HG03442 (cell line): ENCODE results near the gene LDB3.

Source experiments
- ATAC-seq: cut with Tn5 transposase; IDR thresholded peaks from one replicate; pipeline ENCODE4 v1.9.1; 2021; ENCODE audit warnings: mild to moderate bottlenecking, moderate library complexity; ENCODE audit not compliant: unreplicated experiment

The LDB3 gene

DNA sequence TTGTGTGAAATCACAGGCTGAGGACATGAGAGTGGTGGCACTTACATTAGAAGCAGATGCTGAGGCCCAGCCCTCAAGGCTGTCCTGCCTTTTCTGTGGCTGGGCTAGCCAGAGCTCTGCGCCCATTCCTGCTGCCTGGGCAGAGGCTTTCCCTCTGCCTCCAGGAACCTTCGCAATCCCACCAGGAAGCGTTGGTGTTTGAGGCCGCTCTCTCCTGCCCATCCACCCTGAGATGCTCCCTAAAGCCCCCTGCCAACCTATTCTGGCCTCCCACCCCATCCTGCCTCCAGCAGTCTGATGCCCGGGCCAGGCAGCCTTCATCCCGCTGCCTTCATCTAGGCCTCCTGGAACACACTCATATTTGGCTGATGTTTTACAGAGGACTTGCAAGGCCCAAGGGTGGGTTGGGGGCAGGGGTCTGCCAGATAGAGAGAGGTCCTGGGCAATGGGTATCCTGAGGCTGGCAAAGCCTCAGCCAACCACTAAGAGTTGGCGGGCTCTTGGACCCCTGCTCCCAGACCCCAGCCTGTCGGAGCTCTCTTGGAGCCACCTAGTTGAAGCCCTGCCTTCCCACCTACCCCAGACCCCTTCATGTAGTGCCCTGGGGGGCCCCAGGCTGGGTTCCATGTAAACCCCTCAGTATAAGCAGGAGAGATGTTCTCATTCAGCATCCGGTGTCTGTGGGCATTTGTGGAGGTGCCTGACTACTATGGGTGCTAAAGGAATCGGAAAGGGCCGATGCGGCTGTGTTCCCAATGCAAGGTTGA lies 32.7 kb downstream of the LDB3 start:
- ATAC-seq, result no peak

DNA sequence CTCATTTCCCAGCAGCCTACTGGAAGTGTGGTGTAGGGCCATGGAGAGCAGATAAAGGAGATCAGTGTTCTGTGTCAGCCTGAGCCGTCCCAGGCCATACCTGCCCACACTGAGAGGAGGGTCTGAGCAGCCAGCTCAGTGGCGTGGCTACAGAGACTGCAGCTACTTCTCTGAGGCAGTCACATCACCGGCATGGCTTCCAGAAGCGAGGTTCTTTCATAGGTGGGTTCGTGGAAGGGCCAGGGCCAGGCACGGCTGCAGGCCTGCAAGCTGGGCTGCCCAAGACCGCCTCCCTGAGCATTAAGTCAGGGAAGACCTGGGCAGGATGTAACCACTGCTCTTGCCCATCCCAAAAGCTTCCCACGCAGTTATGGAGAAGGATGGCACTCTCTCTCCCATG lies 34.9 kb downstream of the LDB3 start:
- ATAC-seq, result no peak

DNA sequence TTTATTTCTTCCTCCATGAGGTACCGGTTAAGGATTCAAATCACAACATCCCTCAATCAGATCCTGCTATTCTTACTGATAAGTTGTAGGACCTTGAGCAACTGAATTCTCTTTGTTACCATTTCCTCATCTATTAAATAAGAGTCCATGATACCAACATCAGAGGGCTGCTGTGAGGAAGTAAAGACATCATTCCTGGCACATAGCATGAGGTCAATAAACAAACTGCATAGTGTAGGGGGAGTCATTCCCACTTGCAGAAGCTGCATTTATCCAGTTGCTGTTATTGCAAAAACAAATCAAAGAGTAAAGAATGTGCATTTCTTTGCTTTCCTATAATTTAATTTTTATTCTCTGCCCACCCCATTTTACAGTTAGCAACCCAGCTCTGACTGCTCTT lies 36.8 kb downstream of the LDB3 start:
- no peak for ATAC-seq

DNA sequence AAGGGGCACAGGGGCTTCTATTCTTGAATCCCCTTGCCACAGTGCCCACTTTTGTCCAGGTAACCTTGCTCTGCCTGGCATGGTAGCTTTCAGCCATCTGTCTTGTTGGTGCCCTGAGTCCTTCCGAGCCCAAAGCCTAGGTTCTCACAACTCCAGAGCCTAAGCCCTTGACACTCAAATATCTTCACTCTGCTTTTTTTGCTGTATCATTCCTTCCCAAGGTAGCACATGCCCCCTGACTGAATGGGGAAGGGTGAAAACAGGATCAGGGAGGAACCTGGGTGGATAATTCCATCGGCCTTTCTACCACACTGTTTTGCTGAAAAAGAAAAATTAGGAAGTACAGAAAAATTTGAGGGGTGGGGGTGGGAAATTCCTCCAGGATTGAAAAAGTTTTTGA lies 37.6 kb downstream of the LDB3 start:
- no peak for ATAC-seq

DNA sequence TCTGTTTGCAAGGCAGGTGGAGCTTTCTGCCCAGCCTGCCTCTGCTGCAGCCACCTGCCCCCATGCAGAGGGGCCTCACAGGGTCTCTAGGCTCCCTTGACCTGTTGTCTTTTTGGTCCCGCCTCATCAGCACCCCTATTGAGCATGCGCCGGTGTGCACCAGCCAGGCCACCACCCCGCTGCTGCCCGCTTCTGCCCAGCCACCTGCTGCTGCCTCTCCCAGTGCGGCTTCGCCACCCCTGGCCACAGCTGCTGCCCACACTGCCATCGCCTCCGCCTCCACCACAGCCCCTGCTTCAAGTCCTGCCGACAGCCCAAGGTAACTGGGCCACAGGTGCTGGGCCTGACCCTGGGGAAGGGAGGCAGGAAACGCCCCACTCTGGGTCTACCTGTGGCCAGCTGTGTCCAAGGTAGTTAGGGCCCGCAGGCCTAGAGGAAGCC lies 38.1 kb downstream of the LDB3 start:
- no peak for ATAC-seq

DNA sequence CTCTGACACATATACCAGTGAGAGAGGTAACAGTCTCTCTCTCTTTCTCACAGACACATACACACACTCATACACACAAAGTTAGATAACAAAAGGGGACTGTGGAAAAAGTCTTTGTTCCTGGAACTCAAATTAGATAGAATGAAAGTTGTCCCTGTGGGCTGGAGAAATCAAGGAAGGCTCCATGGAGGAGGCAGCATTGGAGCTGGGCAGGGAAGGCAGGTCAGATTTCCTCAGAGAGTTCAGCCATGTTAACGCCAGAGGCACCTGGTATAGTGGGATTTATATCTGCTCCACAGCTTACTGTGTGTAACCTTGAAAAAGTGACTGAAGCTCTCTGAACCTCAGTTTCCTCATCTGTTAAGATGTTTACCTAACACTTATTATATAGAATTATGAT lies 38.7 kb downstream of the LDB3 start:
- no peak for ATAC-seq

DNA sequence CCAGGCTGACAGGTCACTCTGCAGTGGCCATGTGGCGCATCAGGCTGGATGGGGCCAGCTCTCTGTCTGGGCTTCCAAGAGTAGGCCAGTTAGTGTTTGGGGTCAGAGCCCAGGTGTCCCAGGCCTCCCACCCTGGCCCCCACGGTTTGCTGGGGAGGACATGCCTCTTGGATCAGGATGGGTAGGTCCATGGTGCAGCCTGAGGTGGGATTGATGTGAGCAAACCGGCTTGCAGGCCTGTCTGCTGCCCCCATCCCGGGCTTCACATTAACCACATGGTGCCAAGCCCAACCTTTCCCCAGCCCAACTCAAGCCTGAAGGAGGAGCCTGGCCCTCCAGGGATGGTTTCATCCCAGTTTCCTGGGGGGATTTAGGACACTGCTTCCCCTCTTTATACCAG lies 39.2 kb downstream of the LDB3 start:
- no peak for ATAC-seq

DNA sequence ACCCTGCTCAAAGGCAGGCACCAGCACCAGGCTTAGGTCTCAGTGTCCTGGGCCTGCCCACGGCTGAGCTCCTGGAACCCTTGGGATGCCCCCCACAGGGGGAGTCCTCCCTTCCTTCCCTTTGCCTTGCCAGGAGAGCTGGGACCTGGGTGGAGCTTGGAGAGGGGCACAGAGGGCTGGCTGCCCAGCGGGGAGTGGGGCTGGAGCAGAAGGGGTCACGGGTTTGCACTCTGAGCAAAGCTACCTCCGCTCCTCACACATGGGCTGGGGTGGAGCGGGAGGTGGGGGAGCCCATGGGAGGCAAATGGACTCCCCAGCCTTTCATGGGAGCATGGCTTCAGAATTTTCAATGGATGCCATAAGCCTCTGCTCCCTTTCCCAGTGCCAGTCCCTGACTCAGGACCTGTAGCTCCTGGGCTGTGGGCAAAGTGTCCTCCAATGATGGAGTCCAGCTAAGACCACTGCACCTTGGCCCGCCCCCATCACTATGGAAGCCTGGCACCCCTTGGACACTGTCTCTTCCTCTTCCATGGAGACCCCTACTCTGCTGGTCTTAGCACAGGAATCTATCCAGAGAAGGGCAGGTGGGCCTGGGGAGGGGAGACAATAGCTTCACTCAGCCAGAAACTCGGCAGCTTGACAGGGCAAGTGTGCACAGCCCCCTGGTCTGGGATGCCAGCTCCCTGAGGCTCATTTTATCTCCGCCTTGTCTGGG lies 39.9 kb downstream of the LDB3 start:
- no peak for ATAC-seq

DNA sequence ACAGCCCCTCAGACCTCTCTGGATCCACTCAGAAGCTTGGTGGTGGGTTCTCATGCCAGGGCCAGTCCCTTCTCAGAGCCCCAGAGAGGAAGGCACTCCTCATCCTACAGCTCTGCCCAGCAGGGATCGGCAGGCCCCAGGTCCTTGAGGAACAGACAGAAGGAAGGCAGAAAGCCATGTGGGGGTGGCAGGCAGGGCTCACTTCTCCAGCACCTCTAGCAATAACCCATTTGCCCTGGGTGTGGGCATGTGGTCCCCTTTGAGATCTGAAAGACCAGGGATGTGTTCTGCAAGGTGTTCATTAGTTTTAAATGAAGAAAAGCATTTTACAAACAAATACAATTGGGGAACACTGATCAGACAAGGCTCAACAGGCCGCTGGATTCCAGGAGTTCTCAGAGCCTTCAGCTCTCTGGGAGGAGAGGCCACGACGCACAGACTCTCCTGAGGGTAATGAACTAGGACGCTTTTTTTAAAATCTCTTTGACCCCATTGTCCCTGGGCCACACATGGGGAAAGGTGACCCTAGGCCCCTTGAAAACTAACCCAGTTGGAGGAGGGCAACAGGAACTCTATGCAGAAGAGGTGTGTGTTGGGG lies 40.6 kb downstream of the LDB3 start:
- no peak for ATAC-seq

DNA sequence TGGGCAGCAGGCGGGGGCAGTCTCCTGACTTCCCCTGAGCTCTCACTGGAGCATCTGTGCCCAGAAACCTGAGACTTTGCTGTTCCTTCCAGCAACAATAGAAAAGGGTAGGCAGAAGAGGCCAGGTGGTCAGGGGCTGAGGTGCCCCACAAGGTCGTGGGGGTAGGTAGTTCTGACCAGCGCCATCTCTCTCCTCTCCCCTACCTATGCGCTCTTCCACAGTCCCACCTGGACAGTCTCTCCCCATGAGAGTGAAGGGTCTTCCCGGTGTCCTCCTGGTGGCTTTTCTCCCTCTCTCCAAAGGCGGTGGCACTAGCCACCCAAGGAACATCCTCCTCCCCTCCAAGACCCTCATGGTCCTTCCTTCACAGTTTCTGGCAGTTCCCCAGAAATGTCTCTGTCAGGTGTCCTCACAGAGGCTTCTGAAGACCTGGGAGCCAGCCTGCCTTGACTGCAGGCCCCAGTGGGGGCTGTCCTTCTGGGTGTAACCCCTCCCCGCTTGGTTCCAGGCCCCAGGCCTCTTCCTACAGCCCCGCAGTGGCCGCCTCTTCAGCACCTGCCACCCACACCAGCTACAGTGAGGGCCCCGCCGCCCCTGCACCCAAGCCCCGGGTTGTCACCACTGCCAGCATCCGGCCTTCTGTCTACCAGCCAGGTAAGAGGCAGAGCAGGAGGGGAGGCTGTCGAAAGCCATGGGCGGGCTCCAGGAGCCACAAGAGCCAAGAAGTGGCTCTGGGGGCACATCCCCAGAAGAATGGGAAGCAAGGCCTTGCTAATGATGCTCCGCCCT lies 41.3 kb downstream of the LDB3 start:
- no peak for ATAC-seq

DNA sequence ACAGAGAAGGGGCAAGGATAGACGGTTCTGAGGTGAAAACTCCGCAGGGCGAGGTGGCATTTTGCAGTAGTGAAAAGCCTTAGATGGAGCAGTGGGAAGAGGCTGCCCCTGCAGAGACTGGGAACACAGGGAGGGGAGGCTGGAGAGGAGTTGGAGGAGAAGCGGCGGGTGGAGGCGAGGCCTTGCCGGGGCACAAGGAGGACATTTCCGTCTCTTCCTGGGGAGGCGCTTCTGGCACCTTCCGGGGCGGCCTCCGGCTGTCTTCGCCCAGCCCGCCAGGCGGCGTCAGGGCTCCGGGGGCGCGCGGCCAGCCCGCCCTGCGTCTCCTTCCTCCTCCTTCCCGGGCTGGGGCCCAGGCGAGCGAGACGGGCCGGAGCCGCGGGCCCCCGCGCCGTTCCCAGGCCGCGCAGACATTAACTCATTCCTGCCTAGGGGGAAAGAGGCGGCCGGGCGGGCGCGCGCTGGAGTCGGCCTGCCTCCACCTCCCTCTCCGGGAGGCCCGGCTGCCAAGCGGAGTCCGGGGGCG lies 42.7 kb downstream of the LDB3 start:
- ATAC-seq, result peak; percentile 90

DNA sequence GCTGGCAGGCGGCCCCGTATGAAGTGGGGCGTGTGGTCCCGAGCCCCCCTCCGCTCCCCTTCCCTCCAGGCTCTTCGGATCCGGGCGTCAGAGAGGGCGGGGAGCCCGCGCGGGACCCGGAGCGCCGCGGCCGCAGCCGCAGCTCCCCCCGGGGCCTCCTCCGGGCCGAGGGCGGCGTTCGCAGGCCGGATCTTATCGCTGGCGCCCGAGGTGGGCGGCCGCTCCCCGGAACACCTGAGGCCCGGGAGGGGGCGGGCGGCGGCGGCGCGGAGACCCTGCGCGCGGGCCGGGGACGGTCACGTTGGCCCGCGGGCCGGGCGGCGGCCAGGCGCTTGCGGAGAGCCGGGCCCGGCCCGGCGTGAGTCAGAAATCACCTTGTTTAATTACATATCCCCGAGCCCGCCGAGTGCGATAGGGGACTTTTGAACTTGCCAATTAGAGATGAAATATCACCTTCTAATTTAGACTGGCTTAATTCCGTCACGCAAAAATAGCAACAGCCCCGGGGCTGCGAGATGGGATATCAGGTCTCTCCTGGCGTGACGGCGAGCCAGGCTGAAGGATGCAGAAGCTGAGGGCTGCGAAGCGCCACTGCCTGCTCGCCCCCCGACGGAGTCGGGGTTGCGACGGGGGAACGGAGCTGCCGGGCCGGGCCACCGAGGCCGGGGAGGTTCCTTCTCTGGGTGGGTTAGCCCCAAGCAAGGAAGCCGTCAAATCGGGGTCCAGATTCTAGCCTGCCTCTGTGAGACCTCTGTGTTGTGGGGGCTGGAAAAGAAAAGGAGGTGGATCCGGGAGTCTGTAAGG lies 43.4 kb downstream of the LDB3 start:
- ATAC-seq, result peak; percentile 38

DNA sequence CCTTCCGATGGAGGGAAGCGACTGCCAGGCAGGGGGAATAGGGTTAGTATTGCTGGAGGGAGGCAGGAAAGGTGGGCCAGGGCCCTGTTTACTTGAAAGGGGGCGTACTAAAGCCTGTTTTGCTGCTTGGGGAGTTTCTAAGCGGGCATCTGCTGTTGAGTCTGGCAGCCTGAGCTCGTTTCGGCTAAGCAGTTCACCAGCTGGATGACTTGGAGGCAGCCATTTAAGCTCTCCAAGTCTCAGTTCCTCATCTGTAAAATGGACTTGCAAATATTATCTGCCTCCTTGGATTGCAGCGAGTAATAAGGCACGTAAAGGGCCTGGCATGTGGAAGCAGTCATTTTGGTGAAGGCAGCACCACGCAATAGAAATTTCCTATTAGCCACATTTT lies 44.0 kb downstream of the LDB3 start:
- ATAC-seq, result peak; percentile 13

DNA sequence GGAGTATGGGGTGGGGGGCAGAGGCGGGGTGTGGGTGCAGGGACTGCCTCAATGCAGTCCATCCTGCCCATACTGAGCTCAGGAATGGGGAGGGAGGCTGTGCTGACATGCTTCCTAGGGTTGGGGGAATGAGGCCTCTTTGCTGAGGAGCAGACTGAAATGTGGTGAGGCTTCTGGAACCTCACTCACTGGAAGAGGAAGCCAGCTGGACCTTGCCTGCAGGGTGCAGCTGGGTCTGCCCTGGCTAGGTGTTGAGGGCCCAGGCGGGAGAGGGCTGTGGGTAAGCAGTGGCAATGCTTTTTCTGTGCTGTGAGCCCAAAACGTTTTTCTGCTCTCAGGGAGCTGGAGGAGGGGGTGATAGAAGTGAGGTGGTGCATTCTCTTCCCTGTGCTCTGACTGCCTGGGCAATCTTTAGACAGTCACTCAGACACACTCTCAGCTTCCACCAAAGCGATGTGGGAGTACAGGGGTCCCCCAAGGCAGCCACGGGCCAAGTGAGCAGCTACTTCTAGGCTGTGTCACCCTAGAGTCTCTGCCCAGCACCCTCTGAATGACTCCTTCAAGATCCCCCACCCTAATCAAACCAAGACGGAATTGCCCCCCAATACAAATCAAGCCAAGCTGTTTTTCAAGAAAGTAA lies 47.0 kb downstream of the LDB3 start:
- no peak for ATAC-seq

DNA sequence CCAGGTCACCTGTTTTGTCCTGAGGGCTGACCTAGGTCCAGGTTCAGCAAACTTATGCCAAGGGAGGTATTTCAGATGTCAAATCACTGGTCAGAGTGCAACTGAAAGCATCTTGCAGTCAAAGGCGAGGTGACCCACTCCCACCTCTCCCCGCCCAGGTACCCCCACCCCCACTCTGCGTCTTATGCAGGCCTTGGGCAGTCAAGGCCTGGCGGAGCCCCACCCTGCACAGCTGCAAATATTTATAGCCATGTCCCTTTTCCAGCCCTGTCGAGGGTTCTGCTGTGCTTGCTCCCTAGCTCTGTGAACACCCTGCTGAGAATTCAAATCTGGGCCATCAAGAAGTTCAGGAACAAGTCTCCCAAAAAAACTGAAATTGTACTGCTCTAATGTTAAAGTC lies 47.5 kb downstream of the LDB3 start:
- ATAC-seq, result no peak

DNA sequence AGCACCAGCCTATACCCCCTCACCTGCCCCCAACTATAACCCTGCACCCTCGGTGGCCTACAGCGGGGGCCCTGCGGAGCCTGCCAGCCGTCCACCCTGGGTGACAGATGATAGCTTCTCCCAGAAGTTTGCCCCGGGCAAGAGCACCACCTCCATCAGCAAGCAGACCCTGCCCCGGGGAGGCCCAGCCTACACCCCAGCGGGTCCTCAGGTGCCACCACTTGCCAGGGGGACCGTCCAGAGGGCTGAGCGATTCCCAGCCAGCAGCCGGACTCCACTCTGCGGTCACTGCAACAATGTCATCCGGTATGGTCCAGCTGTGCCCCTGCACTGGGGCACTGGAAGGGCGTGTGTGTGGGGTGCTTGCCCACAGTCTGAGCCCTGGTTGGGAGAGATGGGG lies 48.2 kb downstream of the LDB3 start:
- no peak for ATAC-seq

DNA sequence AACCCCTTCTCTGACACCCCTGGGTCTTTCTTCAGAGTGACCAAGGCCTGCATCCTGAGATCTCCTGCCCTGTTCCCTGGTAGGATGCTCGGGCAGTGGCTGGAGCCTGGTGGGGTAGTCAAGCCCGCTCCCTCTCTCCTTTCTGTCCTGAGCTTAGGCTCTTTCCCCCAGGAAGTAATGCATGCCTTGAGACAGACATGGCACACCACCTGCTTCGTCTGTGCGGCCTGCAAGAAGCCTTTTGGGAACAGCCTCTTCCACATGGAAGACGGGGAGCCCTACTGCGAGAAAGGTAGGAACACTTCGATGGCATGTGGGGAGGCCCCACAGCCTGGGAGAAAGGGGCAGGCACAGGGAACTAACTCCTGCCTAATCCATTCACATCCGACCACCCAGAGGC lies 50.2 kb downstream of the LDB3 start:
- no peak for ATAC-seq

DNA sequence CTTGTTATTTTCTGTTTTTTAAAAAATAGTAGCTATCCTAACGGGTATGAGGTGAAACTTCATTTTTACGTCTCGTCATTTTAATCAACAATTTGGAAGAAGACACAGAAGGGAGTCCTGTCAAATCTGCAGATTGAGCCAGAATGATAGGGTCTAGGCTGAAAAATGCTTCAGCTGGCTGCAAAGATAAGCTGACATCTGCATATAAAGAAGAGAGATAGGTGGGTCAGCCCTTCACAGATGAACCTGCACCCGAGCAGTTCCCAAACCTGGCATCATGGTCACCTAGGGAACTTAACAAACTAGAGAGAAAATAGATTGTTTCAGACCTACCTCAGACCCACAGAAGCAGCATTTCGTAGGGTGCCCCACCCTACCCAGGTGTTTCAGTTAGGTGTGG lies 52.9 kb downstream of the LDB3 start:
- ATAC-seq, result no peak

DNA sequence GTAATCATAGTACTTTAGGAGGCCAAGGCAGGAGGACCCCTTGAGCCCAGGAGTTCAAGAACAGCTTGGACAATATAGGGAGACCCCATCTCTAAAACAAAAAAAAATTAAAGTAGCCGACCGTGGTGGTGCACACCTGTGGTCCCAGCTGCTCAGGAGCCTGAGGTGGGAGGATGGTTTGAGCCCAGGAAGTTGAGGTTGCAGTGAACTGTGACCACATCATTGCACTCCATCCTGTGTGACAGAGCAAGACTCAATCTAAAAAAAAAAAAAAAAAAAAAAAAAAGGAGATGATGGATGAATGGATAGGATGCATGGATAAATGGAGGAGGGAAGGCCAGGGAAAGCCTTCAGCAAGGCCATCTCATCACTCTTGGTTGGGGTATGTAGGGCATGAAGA lies 54.7 kb downstream of the LDB3 start:
- ATAC-seq, result no peak

DNA sequence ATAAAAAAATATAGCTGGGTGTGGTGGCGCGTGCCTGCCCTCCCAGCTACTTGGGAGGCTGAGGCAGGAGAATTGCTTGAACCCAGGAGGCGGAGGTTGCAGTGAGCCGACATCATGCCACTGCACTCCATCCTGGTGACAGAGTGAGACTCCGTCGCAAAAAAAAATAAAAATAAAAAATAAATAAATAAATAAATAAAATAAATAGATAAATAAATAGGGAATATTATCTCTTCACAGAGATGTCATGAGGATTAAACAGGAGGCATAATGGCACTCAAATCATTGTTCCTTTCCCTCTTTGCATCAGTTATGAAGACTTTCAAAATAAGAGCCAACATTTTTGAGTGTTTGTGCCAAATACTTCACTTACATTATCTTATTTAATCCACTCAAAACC lies 56.1 kb downstream of the LDB3 start:
- no peak for ATAC-seq
